Keratinocyte (primary cell): ENCODE results near the gene SCN9A. TPM values are rescaled to one million over a fixed set of nuclear protein-coding genes. Genes with fewer than 3 reads are reported as not detected.

Experiments used
- DNase-seq: peaks from one replicate; pipeline ENCODE4 v3.0.0-alpha.2; 2011; ENCODE audit warnings: low read depth, missing footprints, low spot score
- FAIRE-seq: peaks from 2 replicates; lab custom pipeline; 2011; peaks lifted over from hg19 to GRCh38; lab: Jason Lieb, UNC
- H2AFZ ChIP-seq: 2 replicates; pipeline ENCODE4 v1.6.0; 2012; ENCODE audit warnings: low read length, control low read depth, inconsistent platforms; ENCODE audit not compliant: control insufficient read depth
- H3K27ac ChIP-seq: 2 replicates; pipeline ENCODE4 v1.5.1; 2011; ENCODE audit warnings: low read length; ENCODE audit not compliant: control insufficient read depth, insufficient read depth
- H3K27me3 ChIP-seq: 3 replicates; pipeline ENCODE4 v1.6.0; 2011; ENCODE audit warnings: low read length; ENCODE audit not compliant: control insufficient read depth, insufficient read depth; ENCODE audit errors: extremely low read depth
- H3K36me3 ChIP-seq, 2 experiments: 2 replicates in 1 of 2; 3 replicates in 1 of 2; pipeline ENCODE4 v1.5.1; 2011; ENCODE audit warnings: low read length in 2 of 2, mild to moderate bottlenecking in 1 of 2; ENCODE audit not compliant: control insufficient read depth in 2 of 2, insufficient read depth in 2 of 2; ENCODE audit errors: extremely low read depth in 1 of 2
- H3K4me1 ChIP-seq: 3 replicates; pipeline ENCODE4 v1.5.1; 2011; ENCODE audit warnings: low read length; ENCODE audit not compliant: control insufficient read depth, insufficient read depth; ENCODE audit errors: extremely low read depth
- H3K4me2 ChIP-seq: 3 replicates; pipeline ENCODE4 v1.6.0; 2011; ENCODE audit warnings: low read depth, low read length; ENCODE audit not compliant: control insufficient read depth, insufficient read depth; ENCODE audit errors: extremely low read depth
- H3K4me3 ChIP-seq, 3 experiments: fragments of 200-600 bp in 1 of 3; sonication (generic) in 1 of 3; 2 replicates in 2 of 3; 3 replicates in 1 of 3; pipeline ENCODE4 v1.5.1; 2011 to 2016; ENCODE audit warnings: low read length in 3 of 3, mild to moderate bottlenecking in 3 of 3, control low read depth in 2 of 3, inconsistent platforms in 1 of 3, low read depth in 1 of 3, mixed read lengths in 1 of 3, mixed run types in 1 of 3, moderate library complexity in 1 of 3; ENCODE audit not compliant: control insufficient read depth in 2 of 3, insufficient read depth in 2 of 3; ENCODE audit errors: extremely low read depth in 1 of 3
- H3K79me2 ChIP-seq: 2 replicates; pipeline ENCODE4 v1.6.0; 2012; ENCODE audit warnings: low read length; ENCODE audit not compliant: control insufficient read depth, insufficient read depth
- H3K9ac ChIP-seq: 3 replicates; pipeline ENCODE4 v1.6.0; 2011; ENCODE audit warnings: low read length; ENCODE audit not compliant: control insufficient read depth, insufficient read depth; ENCODE audit errors: extremely low read depth
- H3K9me1 ChIP-seq: 3 replicates; pipeline ENCODE4 v1.6.0; 2011; ENCODE audit warnings: low read length; ENCODE audit not compliant: control insufficient read depth, insufficient read depth; ENCODE audit errors: extremely low read depth
- H3K9me3 ChIP-seq: 2 replicates; pipeline ENCODE4 v1.5.1; 2012; ENCODE audit warnings: low read depth, low read length; ENCODE audit not compliant: control insufficient read depth
- H4K20me1 ChIP-seq: 3 replicates; pipeline ENCODE4 v1.6.0; 2011; ENCODE audit warnings: low read length; ENCODE audit not compliant: control insufficient read depth, insufficient read depth; ENCODE audit errors: extremely low read depth
- EZH2 ChIP-seq: IDR thresholded peaks from one replicate; pipeline ENCODE4 v1.6.1; 2012; ENCODE audit warnings: inconsistent platforms, mild to moderate bottlenecking, low read length, moderate library complexity
- dilution Hi-C: fragments of 300-500 bp; cut with MboI; formaldehyde crosslinking; loops from one replicate; pipeline ENCODE4 v1.7.0; 2020; ENCODE audit warnings: low sequenced_read_pairs; ENCODE audit not compliant: extremely low pct_ligation_motif_present
- polyA plus RNA-seq, 5 experiments: library from polyadenylated mRNA; depleted of rRNA in 3 of 5; stranded (reverse) in 3 of 5; stranded (forward) in 1 of 5; unstranded in 1 of 5; fragments of >200 nt; gene quantifications; 1 replicate in 1 of 5; 2 replicates in 3 of 5; 3 replicates in 1 of 5; pipeline versions ENCODE4 v1.2.1 to v1.2.3, GENCODE V29; 2011 to 2012; ENCODE audit warnings: missing spikeins in 2 of 5, low read depth in 1 of 5, low replicate concordance in 1 of 5
- TF ChIP-seq, protein P1 (sequence below), 3 experiments: IDR thresholded peaks in 1 of 3; conservative IDR thresholded peaks in 1 of 3; optimal IDR thresholded peaks in 1 of 3; 2 replicates in 2 of 3; 3 replicates in 1 of 3; pipeline versions ENCODE3 to v1.5.1; 2011; ENCODE audit warnings: low read length in 3 of 3, mild to moderate bottlenecking in 3 of 3, moderate library complexity in 2 of 3, control low read depth in 1 of 3, inconsistent platforms in 1 of 3; ENCODE audit not compliant: insufficient read depth in 2 of 3; ENCODE audit errors: extremely low read depth in 1 of 3

SCN9A gene
- polyA plus RNA-seq, 1 donor (not counting 4 experiments of a cell fraction or from before 2014, with no cell fraction given): 0.10 TPM

DNA sequence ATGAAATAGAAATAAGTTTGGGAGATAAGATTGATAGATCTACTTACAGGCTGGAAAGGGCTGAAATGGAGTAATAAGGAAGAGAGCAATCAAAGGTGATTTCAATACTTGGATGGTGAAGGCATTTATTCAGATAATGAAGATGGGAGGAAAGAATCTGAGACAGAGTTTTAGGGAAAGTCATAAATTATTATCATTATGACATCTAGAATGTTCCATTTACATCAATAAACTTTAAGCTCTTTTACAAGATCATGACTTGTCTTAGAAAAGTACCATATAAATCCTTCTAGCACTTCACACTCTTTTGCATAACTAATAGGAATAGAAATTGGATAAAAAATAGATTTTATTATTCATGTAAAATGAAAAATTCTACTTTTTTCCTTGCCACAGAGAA is 2.2 kb downstream of the SCN9A start:
- Histone ChIP-seq H3K9me1 (no peaks in the 10 kb centered on the region), H3K9ac (no peak overlapping the region), H3K4me1 (peaks cover 6% of the 10 kb centered on the region), H3K27ac (no peak overlapping the region), H2AFZ (no peak overlapping the region), H4K20me1 (no peaks in the 10 kb centered on the region), H3K27me3 (peaks cover 26% of the 10 kb centered on the region), H3K9me3 (no peaks in the 10 kb centered on the region), H3K4me2 (no peak overlapping the region), H3K4me3 (no peak overlapping the region), H3K79me2 (no peaks in the 10 kb centered on the region), H3K36me3 (no peaks in the 10 kb centered on the region)
- FAIRE-seq (no peak), DNase-seq (no peak)
- dilution Hi-C loops: no loop called here
- TF ChIP-seq, protein P1, sequence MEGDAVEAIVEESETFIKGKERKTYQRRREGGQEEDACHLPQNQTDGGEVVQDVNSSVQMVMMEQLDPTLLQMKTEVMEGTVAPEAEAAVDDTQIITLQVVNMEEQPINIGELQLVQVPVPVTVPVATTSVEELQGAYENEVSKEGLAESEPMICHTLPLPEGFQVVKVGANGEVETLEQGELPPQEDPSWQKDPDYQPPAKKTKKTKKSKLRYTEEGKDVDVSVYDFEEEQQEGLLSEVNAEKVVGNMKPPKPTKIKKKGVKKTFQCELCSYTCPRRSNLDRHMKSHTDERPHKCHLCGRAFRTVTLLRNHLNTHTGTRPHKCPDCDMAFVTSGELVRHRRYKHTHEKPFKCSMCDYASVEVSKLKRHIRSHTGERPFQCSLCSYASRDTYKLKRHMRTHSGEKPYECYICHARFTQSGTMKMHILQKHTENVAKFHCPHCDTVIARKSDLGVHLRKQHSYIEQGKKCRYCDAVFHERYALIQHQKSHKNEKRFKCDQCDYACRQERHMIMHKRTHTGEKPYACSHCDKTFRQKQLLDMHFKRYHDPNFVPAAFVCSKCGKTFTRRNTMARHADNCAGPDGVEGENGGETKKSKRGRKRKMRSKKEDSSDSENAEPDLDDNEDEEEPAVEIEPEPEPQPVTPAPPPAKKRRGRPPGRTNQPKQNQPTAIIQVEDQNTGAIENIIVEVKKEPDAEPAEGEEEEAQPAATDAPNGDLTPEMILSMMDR (optimal IDR thresholded peaks at IDR 0.05 in 1 of 3, IDR thresholded peaks at IDR 0.05 in 1 of 3, conservative IDR thresholded peaks at IDR 0.05 in 1 of 3; ENCODE audit: extremely low read depth in 1 of 3, insufficient read depth in 2 of 3, low read length in 3 of 3): no peak
- TF ChIP-seq EZH2: no peak

DNA sequence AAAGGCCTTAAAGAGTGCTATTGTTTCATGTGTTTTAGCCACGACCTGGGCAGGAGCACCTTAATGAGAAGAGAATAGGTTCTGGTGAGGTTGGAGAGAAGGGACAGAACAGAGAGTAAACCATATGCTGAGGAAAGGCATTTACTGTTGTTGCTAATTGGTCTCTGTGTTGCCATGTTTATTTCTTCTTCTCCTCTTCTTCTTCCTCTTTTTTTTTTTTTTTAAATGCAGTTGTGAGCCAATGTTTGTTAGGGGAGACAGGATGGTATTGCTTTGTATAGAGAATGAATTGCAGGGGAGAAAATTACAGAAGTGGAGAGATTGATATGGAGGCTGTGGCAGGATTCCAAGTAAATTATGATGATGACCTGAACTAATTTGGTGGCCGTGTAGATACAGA is 2.6 kb downstream of the SCN9A start:
- H3K9me1 ChIP-seq: no peaks in the 10 kb centered on the region
- no peaks in the 10 kb centered on the region for H3K79me2 ChIP-seq
- H3K9ac ChIP-seq: no peak overlapping the region
- H3K9me3 ChIP-seq: no peaks in the 10 kb centered on the region
- no peaks in the 10 kb centered on the region for H3K36me3 ChIP-seq
- dilution Hi-C loops: no loop called here
- FAIRE-seq: no peak
- H3K4me1 ChIP-seq: peaks cover 6% of the 10 kb centered on the region
- no peak overlapping the region for H2AFZ ChIP-seq
- no peak for DNase-seq
- no peak overlapping the region for H3K4me2 ChIP-seq
- H4K20me1 ChIP-seq: no peaks in the 10 kb centered on the region
- H3K27me3 ChIP-seq: peaks cover 26% of the 10 kb centered on the region
- no peak overlapping the region for H3K4me3 ChIP-seq
- no peak for TF ChIP-seq EZH2
- TF ChIP-seq, protein P1 (optimal IDR thresholded peaks at IDR 0.05 in 1 of 3, IDR thresholded peaks at IDR 0.05 in 1 of 3, conservative IDR thresholded peaks at IDR 0.05 in 1 of 3; ENCODE audit: extremely low read depth in 1 of 3, insufficient read depth in 2 of 3, low read length in 3 of 3): no peak
- H3K27ac ChIP-seq: no peak overlapping the region
